Thoracic aorta (tissue), 2 donors: ENCODE data around the gene TAOK2. TPM values are rescaled to one million over a fixed set of nuclear protein-coding genes. Genes with fewer than 3 reads are reported as not detected.

Experiments
- ATAC-seq: fragments of 150-250 bp; one replicate; pipeline ENCODE4 v1.8.0; 2017; ENCODE audit warnings: low read depth; ENCODE audit not compliant: insufficient number of reproducible peaks, low FRiP score
- DNase-seq: peaks from one replicate; pipeline ENCODE4 v3.0.0-alpha.2; 2020; ENCODE audit warnings: low spot score
- H3K27ac ChIP-seq, 2 donors: fragments of 200-600 bp; sonication (generic); 1 replicate in 1 of 2; 2 replicates in 1 of 2; pipeline ENCODE4 v1.5.1; 2016; ENCODE audit warnings: mild to moderate bottlenecking in 2 of 2, moderate library complexity in 2 of 2
- H3K27me3 ChIP-seq: fragments of 200-600 bp; sonication (generic); replicated peaks from 2 replicates; pipeline ENCODE4 v1.6.0; 2016; ENCODE audit warnings: mild to moderate bottlenecking; ENCODE audit not compliant: insufficient read depth
- H3K36me3 ChIP-seq: fragments of 200-600 bp; sonication (generic); one replicate; pipeline ENCODE4 v1.5.1; 2016
- H3K4me1 ChIP-seq, 2 donors: fragments of 200-600 bp; sonication (generic); 1 replicate in 1 of 2; 2 replicates in 1 of 2; pipeline versions ENCODE4 v1.5.1 to v1.6.0; 2016; ENCODE audit warnings: low read depth in 2 of 2, mild to moderate bottlenecking in 1 of 2; ENCODE audit not compliant: control insufficient read depth in 1 of 2
- H3K4me3 ChIP-seq: fragments of 200-600 bp; sonication (generic); 2 replicates; pipeline ENCODE4 v1.5.1; 2016; ENCODE audit warnings: mild to moderate bottlenecking
- H3K9me3 ChIP-seq: fragments of 200-600 bp; sonication (generic); 2 replicates; pipeline ENCODE4 v1.5.1; 2016
- total RNA-seq, 2 donors: library from RNA; depleted of rRNA; stranded (reverse); fragments of >200 nt; gene quantifications; one replicate each; pipeline versions ENCODE4 v1.1.0 to v1.2.3, GENCODE V29; 2016
- TF ChIP-seq, protein P1 (sequence below): fragments of 200-600 bp; sonication (generic); IDR thresholded peaks from one replicate; pipeline ENCODE4 v1.5.1; 2019; ENCODE audit warnings: antibody characterized with exemption

TAOK2 gene
- total RNA-seq, 2 donors from 2014 or later, result 54.6 to 55.0 TPM

DNA sequence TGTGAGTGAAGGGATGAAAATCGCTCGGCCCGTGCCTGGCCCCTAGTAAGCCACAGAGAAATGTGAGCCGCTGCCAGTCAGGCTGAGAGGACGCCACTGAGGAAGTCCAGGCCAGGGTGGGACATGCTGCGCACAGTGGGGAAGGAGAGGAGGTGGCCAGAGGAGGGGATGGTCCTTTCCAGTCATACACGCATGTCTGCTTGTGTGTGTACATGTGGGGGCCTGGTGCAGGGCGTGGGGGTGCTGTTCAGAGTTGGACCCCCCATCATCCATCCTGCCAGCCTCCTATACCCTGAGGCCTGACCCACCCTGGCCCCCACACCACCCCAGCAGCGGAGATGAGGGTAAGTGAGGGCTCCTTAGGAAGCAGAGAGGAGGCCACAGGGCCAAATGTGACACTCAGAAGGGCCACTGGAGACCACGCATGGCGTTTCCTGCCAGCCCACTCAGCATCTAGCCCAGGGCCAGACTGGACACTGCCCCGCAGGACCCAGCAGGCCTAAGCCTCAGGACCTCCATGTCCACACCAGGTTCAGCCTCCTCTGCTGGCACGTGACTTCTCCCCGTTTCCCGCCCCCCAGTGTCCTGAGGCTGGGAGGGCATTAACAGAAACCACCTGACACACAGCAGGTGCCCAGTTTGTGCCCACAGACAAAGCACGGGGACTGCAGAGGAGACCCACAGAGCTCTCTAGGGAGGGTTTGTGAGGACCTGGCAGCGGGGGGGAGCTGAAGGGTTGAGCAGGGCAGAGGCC is 30.2 kb downstream of the TAOK2 start:
- TF ChIP-seq, protein P1, sequence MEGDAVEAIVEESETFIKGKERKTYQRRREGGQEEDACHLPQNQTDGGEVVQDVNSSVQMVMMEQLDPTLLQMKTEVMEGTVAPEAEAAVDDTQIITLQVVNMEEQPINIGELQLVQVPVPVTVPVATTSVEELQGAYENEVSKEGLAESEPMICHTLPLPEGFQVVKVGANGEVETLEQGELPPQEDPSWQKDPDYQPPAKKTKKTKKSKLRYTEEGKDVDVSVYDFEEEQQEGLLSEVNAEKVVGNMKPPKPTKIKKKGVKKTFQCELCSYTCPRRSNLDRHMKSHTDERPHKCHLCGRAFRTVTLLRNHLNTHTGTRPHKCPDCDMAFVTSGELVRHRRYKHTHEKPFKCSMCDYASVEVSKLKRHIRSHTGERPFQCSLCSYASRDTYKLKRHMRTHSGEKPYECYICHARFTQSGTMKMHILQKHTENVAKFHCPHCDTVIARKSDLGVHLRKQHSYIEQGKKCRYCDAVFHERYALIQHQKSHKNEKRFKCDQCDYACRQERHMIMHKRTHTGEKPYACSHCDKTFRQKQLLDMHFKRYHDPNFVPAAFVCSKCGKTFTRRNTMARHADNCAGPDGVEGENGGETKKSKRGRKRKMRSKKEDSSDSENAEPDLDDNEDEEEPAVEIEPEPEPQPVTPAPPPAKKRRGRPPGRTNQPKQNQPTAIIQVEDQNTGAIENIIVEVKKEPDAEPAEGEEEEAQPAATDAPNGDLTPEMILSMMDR, result no peak
- no peaks in the 10 kb centered on the region for H3K9me3 ChIP-seq
- H3K27ac ChIP-seq, result no peak overlapping the region
- no peak overlapping the region for H3K4me3 ChIP-seq
- ATAC-seq (no peak), DNase-seq (no peak)
- H3K4me1 ChIP-seq, result no peaks in the 10 kb centered on the region
- no peaks in the 10 kb centered on the region for H3K27me3 ChIP-seq
- peaks cover 7% of the 10 kb centered on the region for H3K36me3 ChIP-seq

DNA sequence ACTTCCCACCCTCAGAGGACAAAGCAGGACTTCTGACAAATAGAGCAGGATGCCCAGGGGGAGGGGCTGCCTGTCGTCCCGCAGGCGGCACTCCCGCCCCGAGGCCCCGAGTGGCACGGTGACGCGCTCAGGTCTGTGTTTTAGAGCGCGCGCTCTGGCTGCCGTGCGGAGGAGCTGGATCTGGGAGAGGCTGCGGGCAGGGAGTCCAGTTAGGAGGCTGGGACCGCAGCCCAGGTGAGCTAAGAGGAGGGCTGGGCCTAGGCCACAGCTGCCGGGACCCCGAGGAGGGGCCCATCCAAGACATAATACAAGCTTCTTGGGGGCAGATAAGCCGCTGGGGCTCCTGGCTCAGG is 30.7 kb downstream of the TAOK2 start:
- Histone ChIP-seq H3K4me1 (no peaks in the 10 kb centered on the region), H3K9me3 (no peaks in the 10 kb centered on the region), H3K4me3 (no peak overlapping the region), H3K36me3 (peaks cover 7% of the 10 kb centered on the region), H3K27me3 (no peaks in the 10 kb centered on the region), H3K27ac (no peak overlapping the region)
- DNase-seq (no peak), ATAC-seq (no peak)
- TF ChIP-seq, protein P1, result no peak

DNA sequence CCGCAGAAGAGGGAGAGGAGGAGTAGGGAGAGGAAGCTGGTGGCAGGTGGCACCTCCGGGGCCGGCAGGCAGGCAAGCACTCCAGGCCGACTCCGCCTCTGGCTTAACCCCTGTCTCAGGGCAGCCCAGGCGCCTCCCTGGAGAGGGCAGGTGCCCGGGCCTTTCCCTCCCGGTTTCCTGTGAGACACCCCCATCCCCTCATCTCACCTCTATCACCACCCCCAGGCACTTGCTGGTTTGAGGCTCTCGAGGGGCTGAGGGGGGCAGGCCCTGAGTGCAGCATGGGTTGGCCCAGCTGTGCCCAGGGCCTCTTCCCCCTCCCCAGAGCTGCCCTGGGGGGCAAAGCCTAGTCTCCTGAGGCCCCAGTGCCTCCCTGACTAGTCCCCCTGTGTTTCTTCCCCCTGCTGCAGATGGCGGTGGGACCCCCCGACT is 31.2 kb downstream of the TAOK2 start:
- Histone ChIP-seq H3K9me3 (no peaks in the 10 kb centered on the region), H3K36me3 (peaks cover 7% of the 10 kb centered on the region), H3K27ac (no peak overlapping the region), H3K27me3 (peaks cover 3% of the 10 kb centered on the region), H3K4me1 (peaks cover 0 to under 1% of the 10 kb centered on the region in 2 donors), H3K4me3 (no peak overlapping the region)
- ATAC-seq (no peak), DNase-seq (no peak)
- TF ChIP-seq, protein P1, result no peak

DNA sequence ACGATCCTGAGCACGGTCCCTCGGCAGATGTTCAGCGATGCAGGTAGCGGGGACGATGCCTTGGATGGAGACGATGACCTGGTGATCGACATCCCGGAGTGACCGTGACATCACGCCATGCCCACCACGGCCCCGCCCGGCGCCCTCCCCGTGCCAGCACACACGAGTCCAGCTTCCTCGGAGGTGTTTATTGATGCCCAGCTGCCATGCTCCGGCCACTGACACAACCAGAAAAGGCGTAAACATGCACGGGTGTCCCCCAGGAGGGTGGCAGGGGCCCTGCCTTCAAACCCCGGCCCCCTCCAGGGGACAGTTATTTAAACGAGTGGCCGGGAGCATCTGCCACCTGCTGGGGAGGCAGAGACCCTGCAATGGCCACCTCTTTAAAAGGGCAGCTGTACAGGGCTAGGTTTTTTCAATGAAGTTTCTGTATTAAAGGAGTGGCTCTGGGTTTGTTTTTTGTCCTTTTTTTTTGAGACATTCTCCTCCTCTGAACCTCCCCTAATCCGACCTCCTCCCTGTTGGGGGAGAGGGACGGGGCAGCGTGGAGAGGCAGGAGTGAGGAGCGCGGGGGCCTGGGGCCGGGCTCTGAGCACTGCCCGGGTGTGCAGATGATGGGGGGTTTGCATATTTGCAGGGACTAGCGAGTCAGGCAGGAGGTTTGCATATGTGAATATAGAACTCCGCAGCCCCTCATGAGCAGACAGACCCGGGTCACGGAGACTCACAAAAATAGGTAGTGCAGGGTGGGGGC is 31.9 kb downstream of the TAOK2 start:
- Histone ChIP-seq H3K36me3 (peaks cover 7% of the 10 kb centered on the region), H3K4me1 (peaks cover under 1 to 7% of the 10 kb centered on the region in 2 donors), H3K4me3 (no peak overlapping the region), H3K27me3 (peaks cover 7% of the 10 kb centered on the region), H3K27ac (no peak overlapping the region), H3K9me3 (no peaks in the 10 kb centered on the region)
- TF ChIP-seq, protein P1, result peak; percentile 69
- no peak for DNase-seq
- no peak for ATAC-seq

DNA sequence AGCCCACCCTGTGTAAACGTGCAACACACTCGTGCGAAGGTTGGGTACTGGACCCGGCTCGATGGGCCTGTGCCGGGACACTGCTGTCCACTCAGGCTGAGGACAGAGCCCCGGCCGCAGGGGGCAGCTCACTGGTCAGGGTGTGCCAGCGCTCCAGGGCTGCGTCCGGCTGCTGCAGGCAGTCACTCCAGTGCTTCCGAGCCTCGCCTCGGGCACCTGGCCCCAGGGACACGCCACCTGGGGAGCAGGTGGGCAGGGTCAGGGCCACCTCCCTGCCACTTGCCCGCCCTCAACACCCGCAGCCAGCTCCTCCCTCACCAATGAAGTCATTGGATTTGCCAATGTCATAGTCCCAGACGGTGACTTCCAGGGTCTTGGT is 32.4 kb downstream of the TAOK2 start:
- no peak for ATAC-seq
- TF ChIP-seq, protein P1, result no peak
- H3K4me1 ChIP-seq, result peaks cover 7 to 13% of the 10 kb centered on the region in 2 donors
- H3K4me3 ChIP-seq, result no peak overlapping the region
- H3K27me3 ChIP-seq, result peaks cover 7% of the 10 kb centered on the region
- H3K27ac ChIP-seq, result no peak overlapping the region
- no peaks in the 10 kb centered on the region for H3K9me3 ChIP-seq
- DNase-seq, result no peak
- peaks cover 7% of the 10 kb centered on the region for H3K36me3 ChIP-seq
